Kasumi-1 (cell line): ENCODE measurements around the gene ZNF133.
"Not testable (repeated sequence)": the region's sequence is repeated elsewhere in the genome, so short reads cannot be mapped to it uniquely, and the experiment has no call there.

Experiments used
- DNase-seq, 2 experiments: peaks; one replicate each; lab custom pipeline; 2025; lab: John Stamatoyannopoulos, UW

The ZNF133 gene

GRCh38 chr20:18287915-18288748 is at the start of gene ZNF133:
TSS of gene ZNF133 (plus strand) at chr20:18288527. CDS start at chr20:18305687, 17,160 bp downstream.
- DNase-seq, result peak; percentile 88 to 92

DNA sequence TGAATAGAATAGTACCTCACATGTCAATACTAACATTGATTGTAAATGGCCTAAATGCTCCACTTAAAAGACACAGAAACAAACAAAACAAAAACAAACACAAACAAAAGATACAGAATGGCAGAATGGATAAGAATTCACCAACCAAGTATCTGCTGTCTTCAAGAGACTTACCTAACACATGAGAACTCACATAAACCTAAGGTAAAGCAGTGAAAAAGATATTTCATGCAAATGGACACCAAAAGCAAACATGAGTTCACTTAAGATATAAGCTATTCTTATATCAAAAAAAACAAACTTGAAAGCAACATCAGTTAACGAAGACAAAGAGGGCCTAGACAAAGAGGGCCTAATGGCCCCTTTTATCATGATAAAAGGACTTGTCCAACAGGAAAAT is 47.3 kb upstream of the ZNF133 start:
- no peak for DNase-seq

GRCh38 chr20:18243802-18244201 is 44.5 kb upstream of the ZNF133 start:
- DNase-seq, result no peak

- DNase-seq, result not testable (repeated sequence)
Observed at GRCh38 chr20:18248545-18248944, 39.8 kb upstream of the ZNF133 start.

GRCh38 chr20:18250217-18250616 is 38.1 kb upstream of the ZNF133 start:
- no peak for DNase-seq

- no peak for DNase-seq
Observed at GRCh38 chr20:18252597-18253451, 35.5 kb upstream of the ZNF133 start.

DNA sequence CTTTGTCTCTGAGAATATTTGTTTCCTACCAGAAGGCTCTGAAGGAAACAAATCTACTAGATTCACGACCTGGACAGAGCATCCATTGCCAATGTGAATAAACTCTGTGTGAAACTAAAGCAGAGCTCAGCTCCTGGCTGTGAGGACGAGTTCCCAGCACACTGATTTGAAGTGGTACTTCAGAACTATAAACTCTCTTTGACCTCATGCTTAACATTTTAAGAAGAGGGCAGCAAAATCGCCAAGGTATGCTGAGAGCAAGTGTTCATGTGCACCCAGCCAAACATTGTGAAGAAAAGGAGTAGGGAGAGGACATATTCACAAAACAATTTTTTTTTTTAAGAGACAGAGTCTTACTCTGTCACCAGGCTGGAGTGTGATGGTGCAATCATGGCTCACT is 33.7 kb upstream of the ZNF133 start:
- no peak for DNase-seq

- DNase-seq, result no peak
Observed at GRCh38 chr20:18255526-18255925, 32.8 kb upstream of the ZNF133 start.

- DNase-seq, result peak; percentile 16 to 26
Observed at GRCh38 chr20:18256440-18257090, 31.8 kb upstream of the ZNF133 start.

DNA sequence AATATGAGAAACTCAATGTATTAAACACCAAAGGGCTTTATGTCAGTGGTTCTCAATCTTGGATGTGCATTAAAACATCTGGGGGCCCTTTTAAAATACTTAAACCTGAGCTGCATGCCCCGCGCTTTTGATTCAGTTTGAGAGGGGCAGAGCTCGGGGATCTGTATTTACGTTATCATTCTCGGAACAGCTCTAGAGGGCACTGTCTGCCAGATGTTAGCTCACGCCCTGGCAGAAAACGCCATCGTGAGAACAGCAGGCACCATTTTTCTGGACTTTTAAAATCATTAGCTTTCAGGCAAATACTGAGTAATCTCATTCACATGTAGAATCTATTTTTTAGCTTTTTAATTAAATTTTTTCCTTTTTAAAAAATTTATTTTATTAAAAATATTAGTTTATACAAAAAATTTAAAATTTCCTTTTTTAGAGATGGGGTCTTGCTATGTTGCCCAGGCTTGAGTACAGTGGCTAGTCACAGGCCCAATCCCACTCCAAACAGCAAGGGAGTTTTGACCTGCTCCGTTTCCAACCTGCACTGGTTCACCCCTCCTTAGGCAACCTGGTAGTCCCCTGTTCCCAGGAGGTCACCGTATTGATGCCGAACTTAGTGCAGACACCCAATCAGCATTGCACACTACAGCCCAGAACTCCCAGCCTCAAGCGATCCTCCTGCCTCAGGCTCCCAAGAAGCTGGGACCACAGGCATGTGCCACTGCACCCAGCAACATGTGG is 30.0 kb upstream of the ZNF133 start:
- no peak for DNase-seq

DNA sequence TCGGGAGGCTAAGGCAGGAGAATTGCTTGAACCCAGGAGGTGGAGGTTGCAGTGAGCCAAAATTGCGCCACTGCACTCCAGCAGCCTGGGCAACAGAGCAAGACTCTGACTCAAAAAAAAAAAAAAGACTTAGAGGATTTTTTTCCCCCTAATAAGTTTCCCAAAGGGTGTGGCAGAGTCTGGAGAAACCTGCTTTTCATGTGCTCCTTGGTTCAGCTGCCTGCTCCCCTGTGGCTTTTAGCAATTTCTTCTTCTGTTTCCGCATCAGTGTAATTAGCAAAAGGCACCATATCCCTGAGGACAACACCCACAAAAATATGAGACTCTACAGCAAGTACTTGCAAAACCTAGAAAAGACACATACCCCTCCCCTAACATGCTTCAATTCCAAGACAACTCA is 28.6 kb upstream of the ZNF133 start:
- no peak for DNase-seq

- no peak for DNase-seq
Observed at GRCh38 chr20:18263723-18264122, 24.6 kb upstream of the ZNF133 start.

DNA sequence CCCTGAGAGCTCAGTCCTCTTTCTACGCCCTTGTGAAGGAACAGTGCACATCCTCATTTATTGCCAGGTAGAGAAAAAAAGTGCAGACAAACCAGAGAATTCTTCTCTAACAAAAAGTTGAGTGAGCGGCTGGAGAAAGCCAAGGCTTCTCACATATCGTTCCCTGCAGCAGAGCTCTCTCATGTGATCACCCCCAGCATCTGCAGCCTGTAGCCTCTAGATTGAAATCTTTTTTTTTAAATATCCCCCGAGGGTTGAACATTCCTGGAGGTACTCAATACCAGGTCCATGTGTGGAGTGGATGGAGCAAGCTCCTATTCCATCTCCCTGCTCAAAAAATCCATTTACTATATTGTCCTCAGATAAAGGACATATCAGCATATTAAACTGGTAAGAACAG is 22.9 kb upstream of the ZNF133 start:
- no peak for DNase-seq

DNA sequence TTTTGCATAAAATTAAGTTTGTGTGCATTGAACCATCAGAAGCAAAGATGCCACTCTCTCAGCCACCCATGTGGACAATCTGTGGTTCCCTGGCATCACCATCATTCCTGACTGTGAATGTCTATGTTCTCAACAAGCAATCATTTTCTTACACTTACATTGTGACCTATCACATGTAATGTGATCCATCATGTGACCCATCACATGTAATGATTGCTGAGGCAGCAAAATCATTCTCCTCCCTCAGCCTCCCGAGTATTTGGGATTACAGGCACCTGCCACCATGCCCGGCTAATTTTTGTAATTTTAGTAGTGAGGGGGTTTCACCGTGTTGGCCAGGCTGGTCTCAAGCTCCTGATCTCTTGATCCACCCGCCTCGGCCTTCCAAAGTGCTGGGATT is 22.0 kb upstream of the ZNF133 start:
- DNase-seq, result no peak

- no peak for DNase-seq
Observed at GRCh38 chr20:18267815-18268214, 20.5 kb upstream of the ZNF133 start.

DNA sequence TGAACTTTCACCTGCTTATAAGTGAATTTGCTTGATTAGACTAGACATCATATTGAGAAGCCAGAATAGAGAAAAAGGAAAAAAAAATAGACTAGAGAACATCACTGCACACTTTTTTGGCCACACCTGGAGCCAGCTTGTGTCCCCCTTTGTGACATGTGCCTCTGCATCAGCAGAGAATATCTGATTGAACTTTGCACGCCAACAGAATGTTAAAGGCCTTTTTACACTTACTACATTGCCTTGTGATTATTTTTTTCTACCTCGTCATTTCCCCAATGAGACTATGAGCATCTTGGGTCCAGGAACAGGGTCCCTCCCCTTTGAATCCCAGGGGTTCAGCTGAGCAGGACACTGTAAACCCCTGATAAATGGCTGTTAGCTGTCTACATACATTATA is 17.2 kb upstream of the ZNF133 start:
- no peak for DNase-seq

- peak in 1 of 2 experiments; percentile 4 for DNase-seq
Observed at GRCh38 chr20:18272451-18272850, 15.9 kb upstream of the ZNF133 start.

DNA sequence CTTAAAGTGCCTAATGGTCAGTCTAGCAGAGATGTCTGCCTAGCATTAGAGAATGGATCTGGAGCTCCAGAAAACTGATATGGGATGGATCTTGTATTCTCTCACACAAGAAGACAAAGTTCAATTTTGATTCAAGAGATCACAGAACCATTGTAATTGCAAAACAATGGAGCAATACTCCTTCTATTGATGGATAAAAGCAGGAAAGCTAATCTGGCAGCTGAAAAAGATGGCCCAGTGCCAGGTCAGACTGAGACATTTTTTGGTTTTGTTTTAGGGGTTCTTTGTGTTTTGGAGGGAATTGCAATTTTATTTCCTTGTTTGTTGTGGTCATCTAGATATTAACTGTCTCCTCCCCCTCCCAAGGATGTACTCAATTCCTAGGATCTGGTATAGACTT is 14.6 kb upstream of the ZNF133 start:
- no peak for DNase-seq

GRCh38 chr20:18275960-18276359 is 12.4 kb upstream of the ZNF133 start:
- DNase-seq, result not testable (repeated sequence)

GRCh38 chr20:18276821-18277220 is 11.5 kb upstream of the ZNF133 start:
- DNase-seq, result peak; percentile 63 to 82

GRCh38 chr20:18279242-18279641 is 9.1 kb upstream of the ZNF133 start:
- no peak for DNase-seq
